DOHH2 (cell line): ENCODE data around the gene CBLB.

Source experiments
- CTCF ChIP-seq: fragments of 200-600 bp; sonication (generic); IDR thresholded peaks from one replicate; pipeline ENCODE4 v1.5.1; 2014; ENCODE audit warnings: antibody characterized with exemption, mild to moderate bottlenecking, low read depth, low read length; ENCODE audit not compliant: poor library complexity, severe bottlenecking
- EZH2phosphoT487 ChIP-seq: fragments of 200-600 bp; sonication (generic); IDR thresholded peaks from 2 replicates; pipeline ENCODE4 v1.6.1; 2017; ENCODE audit warnings: borderline replicate concordance, mild to moderate bottlenecking, antibody characterized with exemption, low read length, moderate library complexity, mixed read lengths

GRCh38 chr3:105891101-105891500 is 22.3 kb upstream of the CBLB start:
- TF ChIP-seq CTCF, result no peak
- TF ChIP-seq EZH2phosphoT487, result no peak
